Mucosa of gallbladder (tissue), 1 donor: ENCODE measurements around the gene KRT15. TPM values are rescaled to one million over a fixed set of nuclear protein-coding genes. Genes with fewer than 3 reads are reported as not detected.

ENCODE experiments used
- DNase-seq: peaks from one replicate; pipeline ENCODE4 v3.0.0-alpha.2; 2020; ENCODE audit warnings: low spot score
- total RNA-seq: library from RNA; stranded (reverse); gene quantifications from one replicate; pipeline ENCODE4 v1.2.1, GENCODE V29; 2021
- donor health status: DM: no; HTN: no; CAD: no.

KRT15 gene
- total RNA-seq, 1 donor from 2014 or later, result 5.6 TPM

DNA sequence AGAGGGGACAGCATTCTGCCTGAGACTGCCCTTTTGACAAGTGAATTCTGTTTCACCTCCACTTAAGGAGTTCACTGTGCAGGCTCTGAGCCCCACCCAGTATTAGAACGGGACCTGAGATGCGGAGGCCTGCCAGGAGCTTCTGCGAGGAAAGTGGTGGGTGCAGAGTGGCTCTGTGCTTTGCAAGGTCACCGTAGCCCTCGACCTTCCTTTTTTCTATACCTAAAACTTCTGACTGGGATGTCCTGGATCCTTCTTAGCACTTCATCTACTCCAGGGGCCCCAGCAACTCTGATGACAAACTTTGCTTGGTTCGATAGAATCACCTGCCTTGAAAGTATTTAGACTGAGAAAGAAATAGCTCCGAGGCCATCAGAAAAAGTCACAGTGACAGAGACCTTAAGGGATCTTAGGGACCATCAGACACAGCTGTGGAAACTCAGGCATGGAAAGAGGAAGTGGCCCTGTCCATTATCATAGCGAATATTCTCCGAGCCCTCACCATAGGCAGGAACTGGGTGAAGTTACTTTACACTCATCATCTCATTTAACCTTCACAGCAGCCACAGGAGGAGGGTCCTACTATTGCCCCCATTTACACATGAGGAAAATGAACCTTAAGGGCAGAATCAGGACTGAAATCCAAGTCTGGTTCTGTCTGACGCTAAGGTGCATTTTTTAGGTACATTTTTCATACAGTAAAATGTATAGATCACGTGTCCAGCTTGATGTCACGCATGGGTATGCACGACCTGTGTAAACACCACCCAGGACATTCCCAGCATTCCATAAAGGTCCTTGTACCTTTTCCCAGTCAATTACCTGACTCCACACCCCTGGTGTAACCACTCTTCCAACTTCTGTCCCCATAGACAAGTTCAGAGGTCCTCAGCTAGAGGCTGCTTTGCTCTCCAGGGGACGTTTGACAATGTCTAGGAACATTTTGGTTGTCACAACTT lies 12.6 kb downstream of the KRT15 start:
- no peak for DNase-seq

DNA sequence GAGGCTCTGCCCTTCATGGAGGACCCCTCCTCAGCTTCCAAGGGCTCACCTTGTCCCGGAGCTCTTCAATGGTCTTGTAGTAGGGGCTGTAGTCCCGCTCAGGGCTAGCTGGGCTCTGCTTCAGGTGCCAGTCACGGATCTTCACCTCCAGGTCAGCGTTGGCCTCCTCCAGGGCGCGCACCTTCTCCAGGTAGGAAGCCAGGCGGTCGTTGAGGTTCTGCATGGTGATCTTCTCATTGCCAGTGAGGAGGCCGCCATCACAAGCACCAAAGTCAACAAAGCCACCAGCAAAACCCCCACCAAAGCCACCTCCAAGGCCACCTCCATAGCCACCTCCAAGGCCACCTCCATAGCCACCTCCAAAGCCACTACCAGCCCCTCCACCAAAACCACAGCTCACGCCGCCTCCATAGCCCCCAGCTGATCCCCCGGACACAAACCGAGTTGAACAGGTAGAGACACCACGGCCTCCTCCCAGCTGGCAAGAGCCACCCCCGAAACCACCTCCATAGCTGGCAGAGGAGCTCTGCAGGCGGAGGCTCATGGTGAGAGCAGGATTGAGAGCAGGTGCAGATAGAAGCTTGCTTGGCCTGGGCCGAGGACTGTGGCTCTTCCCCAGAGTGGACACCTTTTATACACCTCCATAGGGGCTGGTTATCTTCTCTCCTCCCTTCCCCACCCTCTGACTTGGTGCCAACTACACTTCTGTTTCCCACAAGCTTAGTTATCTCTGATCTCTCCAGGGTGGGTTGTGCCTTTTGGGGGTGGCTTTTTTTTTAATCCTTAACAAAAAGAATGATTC lies 13.5 kb downstream of the KRT15 start, which contains the start of gene KRT13:
Gene KRT13, minus strand, starts transcription at position 606 of the 802 bp plus-strand sequence. Its CDS starts 62 bp downstream, at position 544.
- DNase-seq, result no peak

DNA sequence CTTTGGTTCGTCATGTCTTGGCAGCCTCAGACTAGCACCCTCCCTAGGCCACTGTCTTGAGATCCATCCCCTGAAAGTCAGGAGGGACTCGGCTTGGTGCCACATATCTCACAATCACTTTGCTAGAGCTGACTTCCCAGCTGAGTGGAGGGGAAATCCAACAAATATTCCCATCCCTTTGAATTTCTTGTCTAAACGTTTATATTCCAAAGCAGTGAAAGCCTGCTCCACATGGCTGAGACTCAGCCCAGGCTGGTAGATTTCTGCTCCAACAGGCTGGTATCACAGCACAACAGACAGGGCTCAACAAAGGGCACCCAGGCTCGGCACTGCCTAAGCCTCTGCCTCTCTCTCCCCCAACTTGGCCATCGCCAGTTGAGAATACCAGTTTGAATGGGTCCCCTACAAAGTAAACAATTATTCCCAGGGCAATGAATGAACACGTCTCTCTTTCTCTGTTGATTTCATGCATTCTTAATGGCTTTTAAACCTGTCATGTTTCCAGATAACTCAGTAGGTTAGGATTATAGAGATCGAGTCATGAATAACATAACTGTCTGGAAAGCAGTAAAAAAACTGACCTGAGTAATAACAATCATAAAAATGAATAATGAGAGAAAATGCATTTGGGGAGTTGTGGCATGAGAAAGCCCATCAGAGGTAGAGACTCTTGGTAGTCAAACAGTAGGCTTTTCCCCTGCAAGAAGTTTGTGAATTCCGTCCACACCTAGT lies 14.3 kb downstream of the KRT15 start:
- DNase-seq, result no peak

DNA sequence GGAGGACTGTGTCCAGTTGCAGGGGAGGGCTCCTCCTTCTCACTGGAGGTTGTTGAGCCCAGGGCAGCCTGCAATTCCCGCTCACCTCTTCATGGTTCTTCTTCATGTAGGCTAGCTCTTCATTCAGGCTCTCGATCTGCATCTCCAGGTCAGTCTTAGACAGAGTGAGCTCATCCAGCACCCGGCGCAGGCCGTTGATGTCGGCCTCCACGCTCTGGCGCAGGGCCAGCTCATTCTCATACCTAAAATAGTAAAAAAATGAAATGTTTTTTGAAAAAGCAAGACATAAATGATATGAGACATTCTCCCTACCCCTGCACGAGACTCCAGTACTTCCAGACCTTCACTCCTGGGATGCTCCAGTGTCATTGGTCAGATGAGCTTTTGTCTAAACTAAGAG lies 15.5 kb downstream of the KRT15 start:
- no peak for DNase-seq

DNA sequence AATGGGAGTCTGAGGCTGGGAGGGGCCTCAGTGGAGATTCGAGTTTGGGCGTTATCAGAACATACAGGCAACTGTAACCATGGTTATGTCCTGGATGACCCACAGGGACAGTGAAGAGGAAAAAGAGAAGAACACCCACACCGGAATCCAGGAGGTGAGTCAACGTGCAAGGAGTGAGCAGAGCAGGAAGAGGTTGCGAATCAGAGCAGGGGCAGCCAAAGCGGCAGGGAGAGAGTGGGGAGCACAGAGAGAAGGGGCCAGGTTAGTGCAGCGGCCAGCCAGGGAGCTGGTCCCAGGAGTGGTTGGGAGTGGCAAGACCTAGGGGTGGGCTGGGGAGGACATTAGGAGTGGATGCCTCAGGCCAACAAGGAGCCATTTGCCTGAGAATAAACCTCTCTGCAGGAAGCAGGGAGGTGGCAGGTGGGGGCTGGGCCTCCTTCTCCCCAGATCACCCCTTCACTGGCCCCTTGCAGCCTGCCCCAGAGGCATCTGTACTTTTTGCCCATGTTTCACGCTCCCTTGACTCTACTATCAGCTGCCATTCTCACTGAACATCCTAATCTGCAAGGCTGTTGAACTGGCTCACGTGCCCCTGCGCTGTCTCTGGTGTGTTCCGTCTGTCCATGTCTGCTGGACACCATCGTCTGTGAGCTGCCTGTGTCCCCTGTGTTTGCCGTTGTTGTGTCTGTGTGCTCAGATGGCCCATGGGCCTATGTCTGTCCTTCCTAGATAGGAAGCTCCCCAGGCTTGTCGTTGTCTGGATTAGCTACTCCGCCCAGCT lies 18.4 kb downstream of the KRT15 start:
- no peak for DNase-seq

DNA sequence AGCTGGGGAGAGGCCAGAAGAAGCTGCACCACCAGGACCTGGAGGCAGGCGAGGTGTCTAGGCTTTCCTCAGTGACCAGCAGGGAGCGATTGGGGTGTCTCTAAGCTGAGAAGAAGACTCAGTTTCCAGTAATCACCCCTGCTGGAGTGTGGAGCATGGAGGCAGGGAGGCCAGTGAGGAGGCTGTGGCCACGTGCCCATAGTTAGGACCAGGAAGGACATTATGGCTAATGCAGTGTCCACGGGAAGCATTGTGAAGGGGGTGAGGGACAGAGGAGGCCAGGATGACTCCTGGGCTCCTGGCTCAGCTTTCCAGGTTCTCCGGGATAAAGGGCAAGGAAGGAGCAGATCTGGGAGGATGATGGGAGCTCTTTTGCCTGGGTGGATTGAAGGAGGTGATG lies 19.0 kb downstream of the KRT15 start:
- DNase-seq, result no peak

DNA sequence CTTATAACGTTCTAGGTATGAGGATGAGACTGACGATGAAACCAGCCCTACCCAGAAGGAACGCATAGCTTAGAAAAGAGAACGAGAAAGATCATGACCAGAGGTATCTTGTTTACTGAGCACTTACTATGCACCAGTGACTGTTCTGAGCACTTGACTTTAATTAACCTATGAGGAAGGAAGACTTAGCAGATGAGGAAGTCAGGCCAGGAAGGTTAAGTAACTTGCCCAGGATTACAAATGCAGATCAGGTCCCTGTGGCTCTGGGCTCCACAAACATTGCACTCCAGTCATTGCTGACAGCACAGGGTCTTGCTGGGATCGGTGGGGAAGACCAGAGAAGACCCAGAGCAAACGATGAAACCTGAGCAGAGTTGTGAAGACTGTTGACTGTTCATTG lies 20.4 kb downstream of the KRT15 start:
- DNase-seq, result no peak

DNA sequence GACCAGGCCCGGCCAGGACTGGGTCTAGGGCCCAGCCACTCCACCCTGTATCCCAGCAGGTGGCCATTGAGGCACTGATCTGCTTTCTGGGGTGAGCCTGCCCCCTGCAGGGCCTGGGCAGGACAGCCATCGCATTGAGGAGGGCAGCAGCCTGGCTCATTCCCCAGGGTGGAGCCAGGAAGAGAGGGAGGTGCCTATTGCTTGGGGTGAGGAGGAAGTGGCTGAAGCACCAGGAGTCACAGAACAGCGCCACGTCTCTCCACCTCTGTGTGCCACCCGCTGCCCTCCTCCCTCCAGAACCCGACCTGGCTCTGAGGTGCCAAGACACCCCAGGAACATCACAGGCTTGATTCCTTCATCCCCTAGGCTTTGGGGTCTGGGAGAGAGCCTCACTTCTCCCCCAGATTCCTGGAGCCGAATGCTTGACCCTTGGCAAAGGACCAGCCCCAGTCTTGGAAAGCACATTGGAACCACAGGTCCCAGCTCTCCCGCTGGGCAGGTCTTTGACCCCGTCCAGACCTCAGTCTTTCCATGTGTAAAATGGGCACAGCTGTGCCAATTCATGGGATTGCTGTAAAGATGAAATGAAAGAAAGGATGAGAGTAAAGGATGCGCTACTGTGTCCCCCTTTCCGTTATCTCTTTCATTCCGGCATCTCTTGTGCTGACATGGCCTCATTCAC lies 21.7 kb downstream of the KRT15 start:
- DNase-seq, result peak; percentile 81

DNA sequence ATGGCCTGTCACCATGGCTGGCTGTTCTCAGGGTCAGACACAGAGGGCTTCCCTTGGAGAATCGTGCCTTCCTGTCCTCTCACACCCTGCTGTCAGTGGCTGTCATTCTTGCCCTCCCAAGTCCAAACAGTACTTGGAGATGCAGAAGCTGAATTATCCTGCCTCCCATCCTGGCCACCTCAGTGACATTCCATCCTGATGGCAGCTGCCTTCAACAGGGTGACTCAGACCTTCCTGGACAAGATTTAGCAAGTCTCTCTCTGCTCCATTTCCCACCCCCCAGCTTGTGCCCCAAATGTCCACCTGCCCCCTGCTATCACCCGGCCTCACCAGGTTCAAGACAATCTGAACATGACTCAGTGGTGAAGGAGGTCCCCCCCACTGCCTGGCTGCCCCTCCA lies 24.2 kb downstream of the KRT15 start:
- DNase-seq, result no peak

DNA sequence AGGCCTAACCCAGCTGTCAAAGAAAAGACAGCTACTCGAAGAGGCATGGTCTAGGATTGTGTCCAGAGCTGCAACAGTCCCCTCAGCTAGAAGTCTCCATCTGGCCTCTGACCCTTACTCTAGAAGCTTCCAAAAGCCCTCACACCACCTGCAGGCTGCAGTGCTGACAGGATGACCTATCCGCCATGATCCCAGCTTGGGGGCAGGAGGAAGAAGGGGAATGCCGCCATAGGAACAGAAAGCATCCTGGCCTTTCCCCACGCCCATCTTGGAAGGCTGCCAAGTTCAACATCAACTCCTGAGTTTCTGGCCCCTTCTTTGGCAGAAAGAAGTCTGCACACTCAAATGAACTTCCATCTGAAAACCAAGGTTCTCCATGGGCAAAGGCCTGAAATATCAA lies 25.9 kb downstream of the KRT15 start:
- DNase-seq, result peak; percentile 38

DNA sequence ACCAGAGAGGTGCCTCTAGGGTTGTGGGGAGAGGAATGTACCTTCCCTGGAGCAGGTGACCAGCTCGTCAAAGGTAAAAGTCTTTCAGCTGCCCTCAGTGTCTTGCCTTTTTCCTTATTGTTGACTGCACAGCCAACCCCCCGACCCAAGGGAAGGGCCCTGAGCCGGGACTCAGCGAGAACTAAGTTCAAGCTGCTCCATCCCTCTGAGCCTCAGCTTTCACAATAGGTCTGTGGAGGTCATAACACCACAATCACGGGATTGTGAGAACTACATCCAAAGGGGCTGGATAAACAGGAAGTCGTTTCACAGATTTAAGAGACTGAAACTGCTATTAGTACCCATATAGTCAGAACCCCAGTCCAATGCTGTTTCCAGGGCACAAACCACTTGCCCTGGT lies 26.3 kb downstream of the KRT15 start:
- no peak for DNase-seq

DNA sequence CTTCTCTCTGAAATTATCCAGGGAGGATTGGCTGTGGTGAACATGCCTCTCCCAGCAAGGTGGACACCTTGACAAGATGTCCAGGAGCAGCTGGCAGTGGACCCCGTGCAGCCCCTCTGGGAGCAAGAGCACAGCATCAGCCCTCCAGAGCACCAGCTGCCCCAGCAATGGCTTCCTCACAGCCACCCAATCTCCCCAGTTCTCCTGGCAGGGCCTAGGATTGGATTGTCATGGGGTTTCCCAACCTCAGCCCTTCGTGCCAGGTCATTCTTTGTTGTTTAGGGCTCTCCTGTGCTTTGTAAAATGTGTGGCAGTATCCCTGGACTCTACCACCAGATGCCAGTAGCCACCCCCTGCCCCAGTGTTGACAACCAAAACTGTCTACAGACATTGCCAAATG lies 27.2 kb downstream of the KRT15 start:
- DNase-seq, result no peak

DNA sequence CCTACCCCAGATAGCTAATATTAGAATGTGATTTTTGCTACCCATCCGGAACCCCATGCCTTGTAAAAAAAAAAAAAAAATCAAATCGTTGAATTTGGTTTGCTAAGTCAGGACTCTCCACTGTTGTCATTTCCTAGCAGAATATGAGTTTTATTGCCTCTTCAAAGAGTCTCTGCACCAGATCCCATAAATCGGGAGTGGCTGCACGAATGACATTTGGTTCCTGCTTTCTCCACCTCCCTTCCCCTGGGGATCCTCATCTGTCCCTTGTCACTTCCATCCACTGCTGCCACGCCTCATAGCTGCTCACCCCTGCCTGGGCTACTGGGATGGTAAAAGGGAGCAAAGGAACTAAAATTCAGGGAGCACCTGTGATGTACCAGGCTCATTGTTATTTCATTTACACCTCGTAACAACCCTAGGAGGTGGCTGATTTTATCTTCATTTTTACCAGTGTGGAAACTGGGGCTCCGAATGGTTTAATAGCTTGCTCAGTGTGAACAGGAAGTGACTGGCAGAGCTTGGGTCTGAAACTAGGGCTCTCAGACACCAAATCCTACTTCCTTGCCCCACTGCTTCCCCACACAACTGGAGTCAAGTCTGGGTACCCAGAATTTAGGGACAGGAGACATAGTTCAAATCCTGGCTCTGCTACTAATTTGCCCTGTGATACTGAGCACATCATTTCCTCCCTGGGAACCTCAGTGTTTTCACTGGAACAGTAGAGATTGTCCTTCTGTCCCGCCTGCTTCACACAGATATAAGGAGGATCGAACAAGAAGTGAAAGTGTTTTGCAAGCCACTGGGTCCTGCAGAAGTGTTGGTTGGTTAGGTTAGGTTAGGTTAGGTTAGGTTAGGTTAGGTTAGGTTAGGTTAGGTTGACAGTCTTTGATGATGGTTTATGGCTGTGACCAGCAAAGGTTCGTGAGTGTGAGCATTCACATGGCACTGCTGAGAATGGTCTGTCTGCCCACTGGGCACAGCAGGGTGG lies 28.4 kb downstream of the KRT15 start:
- no peak for DNase-seq

DNA sequence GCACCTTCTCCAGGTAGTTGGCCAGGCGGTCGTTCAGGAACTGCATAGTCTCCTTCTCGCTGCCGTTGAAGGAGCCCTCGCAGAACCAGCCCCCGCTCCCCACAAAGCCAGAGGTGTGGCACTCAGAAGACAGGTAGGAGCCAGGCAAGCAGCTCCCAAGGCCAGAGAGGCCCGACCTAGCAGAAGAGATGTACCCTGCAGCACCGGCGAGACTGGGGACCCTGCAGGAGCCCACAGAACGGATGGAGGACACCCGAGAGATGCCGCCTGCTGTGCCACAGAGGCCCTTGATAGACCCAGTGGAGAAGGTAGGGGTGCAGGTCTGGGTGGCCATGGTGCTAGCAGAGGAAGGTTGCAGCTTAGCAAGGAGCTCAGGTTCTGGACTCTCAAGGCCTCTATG lies 29.2 kb downstream of the KRT15 start, which contains the start of gene KRT36:
Gene KRT36, minus strand, starts transcription at position 380 of the 400 bp plus-strand sequence. Its CDS starts 46 bp downstream, at position 334.
- DNase-seq, result no peak

DNA sequence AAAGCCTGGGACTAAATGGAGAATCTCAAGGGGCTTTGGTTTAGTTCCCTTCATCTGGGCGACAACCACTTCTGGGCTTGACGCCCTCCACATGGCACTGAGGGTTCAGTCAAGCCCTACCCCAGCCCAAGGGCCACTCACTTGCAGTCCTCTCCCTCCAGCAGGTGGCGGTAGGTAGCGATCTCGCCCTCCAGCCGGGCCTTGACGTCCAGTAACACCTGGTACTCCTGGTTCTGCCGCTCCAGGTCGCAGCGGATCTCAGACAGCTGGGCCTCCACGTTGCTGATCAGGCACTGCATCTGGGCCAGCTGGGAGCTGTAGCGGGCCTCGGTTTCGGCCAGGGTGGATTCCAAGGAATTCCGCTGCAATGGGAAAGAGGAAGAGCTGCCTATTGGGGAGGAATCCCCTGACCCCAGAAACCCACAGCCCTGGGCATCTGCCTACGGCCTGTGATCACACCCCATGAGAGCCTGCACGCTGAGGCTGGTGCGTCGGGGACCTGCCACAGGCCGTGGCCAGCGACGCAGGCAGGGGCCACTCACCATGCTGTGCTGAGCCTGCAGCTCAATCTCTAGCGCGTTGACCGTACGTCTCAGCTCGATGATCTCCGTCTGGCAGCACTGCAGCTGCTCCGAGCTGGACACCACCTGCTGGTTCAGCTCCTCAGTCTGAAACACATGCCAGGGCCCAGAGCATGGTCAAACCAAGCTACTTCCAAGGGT lies 31.7 kb downstream of the KRT15 start:
- peak; percentile 46 for DNase-seq

DNA sequence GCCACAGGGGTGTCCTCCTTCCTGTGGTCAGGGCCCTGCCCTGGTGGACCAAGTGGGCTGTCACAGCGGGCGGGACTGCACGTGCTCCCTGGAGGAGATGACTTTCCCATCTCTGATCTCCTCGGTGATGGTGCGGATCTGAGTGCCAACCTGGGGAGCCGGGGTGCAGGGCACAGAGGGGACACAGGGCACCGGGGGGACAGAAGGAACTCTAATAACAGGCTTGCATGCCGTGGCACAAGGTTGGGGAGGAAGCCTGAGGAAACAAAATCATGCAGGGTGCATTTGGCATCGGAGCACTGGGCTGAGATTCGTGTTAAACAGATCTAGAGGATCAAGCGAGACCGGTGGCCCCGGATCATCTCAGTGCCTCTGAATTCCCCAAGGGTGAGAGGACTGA lies 32.4 kb downstream of the KRT15 start:
- no peak for DNase-seq

DNA sequence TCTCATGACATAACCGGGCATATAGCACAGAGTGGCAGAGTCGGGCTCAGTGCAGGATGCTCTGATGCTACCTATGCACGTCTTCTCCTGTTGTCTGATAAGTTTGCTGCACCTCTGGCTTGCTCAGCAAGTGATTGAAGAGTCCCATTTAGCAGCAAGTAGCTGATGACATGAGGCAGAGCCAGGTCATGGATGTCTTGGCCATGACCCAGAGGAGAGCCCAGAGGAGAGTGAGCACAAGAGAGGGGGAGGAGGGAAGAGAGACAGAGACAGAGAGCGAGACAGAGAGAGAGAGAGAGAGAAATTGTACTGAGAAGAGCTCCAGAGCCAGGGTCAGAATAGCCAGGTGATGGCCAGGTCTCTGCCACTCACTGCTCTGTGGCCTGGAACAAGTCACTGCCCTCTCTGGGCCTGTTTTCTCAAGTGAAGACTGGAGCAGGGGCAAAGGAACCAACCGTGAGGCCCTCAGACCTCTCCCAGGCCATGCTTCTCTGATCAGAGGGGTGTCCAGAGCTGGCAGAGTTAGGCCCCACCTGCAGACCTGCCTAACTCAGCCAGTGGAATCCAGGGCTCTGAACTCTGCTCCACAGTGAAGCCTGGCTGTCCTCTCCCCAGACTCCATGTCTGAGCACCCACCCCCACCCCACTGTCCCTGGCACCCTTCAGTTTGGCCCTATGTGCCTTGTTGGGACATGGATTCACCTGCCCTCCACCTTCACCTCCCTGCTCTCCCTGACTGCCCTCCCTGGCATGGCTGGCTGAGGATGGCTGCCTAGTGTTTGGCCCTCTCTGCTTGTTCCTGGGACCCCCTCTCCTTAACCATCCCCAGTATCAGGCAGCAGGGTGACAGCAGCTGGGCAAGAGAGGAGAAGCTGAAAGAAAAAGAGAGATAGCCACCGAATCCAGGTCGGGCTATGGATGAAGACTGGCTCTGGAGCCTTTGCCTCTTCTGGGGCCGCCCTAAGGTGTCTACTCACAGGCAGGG lies 33.5 kb downstream of the KRT15 start:
- DNase-seq, result no peak
